GM18870 (cell line): ENCODE results near the gene ITGA2B.

ENCODE experiments used
- ATAC-seq: cut with Tn5 transposase; IDR thresholded peaks from one replicate; pipeline ENCODE4 v1.9.1; 2021; ENCODE audit warnings: moderate library complexity; ENCODE audit not compliant: unreplicated experiment

Gene ITGA2B

DNA sequence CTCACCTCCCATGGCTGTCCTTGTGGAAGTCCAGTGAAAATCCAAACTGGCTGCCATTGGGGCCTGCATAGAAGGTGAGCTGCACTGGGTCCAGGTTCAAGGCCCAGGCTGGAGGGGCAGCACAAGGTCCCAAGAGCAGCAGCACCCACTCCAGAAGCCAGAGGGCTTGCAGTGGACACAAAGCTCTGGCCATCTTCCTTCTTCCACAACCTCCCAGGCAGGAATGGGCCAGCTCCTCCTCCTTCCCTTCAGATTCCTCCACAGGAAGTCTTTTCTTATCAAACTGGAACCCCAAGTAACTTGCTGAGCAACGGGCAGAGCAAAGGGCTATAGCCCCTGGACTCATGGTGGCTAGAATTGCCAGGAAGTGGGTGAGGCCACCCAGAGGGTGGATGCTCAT lies at the start of gene ITGA2B:
Gene ITGA2B (minus strand): TSS at position 369 of the 400 bp plus-strand sequence. CDS start 176 bp downstream, at position 193.
- no peak for ATAC-seq

GRCh38 chr17:44439168-44439567 lies 49.7 kb upstream of the ITGA2B start:
- no peak for ATAC-seq

DNA sequence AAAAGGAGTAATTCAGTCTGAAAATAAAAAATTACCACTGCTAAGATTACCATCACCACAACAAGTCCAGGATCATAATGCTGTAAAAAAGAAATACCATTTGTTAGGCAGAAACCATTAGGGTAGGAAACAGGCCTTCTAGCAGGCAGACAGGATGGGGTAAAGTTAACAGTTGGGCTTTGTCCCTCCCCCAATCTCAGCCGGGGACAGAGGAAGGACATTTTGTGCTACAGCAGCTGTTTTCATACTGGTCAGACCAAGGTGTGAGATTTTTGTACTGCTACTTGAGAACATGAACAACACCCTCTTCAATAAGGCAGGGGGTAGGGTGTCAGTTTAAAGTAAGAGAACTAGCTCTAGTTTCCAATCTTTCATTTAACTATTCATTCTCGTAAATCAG lies 49.2 kb upstream of the ITGA2B start:
- no peak for ATAC-seq

DNA sequence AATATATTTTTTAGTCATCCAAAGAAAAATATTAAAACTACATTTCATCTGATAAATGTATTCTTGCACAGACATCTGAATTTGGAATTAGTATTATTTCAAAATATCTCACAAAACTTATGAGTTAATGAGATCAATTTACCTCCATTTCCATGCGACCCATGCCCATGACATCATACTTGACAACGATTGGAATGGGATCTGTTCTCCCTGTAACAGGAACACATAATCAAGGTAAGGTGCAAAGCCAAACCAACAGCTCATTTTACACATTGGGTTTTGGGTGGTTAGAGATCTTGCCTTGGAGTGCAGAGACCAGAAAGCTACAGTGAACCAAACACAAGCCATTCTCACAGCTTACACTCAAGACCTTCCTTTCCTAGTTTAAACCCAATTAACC lies 46.9 kb upstream of the ITGA2B start:
- ATAC-seq: no peak

- ATAC-seq: no peak
Measured at GRCh38 chr17:44432254-44433157, 43.1 kb upstream of the ITGA2B start.

DNA sequence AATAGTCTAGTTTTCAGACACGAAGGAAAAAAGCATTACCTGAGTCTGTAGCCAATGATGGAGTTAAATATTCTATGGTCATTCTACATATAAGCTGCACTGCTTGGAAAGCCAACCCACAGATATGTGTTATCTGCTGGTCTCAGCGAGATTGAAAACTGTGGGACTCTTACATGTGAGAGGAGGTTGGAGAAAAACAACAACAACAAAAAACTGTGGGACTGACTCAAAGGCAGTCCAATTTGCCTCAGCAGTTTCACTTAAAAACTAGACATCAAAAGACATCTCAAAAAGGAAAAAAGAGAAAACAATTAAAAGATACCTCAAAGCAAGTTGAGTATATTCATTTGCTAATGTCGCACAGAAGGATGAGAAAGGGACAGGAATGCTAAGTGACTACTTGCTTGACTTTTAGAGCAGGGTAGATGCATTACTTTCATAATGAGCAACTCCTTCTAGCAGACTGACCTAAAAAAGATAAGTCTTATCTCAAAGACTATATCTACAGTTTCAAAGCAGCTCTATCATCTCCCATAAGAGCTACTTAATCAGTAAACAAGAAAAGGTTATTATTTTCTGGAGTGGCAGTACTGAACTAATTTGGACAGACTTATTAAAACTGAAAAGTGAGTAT lies 35.5 kb upstream of the ITGA2B start:
- no peak for ATAC-seq

GRCh38 chr17:44417553-44417952 lies 28.1 kb upstream of the ITGA2B start:
- ATAC-seq: no peak

- ATAC-seq: no peak
Measured at GRCh38 chr17:44416558-44417289, 27.3 kb upstream of the ITGA2B start.

DNA sequence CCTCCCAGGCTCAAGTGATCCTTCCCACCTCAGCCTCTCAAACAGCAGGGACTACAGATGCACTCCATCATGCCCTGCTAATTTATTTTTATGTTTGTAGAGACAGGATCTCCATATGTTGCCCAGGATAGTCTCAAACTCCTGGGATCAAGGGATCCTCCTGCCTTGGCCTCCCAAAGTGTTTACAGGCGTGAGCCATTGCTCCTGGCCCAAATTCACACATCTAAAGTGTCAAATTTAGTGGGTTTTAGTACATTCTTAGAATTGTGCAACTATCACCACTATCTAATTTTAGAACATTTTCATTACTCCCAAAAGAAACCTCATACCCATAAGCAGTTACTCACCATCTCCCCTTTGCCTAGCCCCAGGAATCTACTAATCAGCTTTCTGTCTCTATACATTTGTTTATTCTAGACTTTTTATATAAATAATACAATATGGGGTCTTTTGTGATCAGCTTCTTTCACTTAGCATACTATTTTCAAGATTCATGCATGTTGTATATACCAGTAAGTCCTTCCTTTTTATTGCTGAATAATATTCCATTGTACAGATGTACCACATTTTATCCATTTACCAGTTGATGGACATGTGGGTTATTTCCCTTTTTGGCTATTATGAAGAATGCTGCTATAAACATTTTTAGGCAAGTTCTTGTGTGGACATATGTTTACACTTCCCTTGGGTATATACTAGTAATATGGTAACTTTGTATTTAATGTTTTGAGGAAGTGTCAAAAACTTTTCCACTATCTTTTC lies 25.1 kb upstream of the ITGA2B start:
- ATAC-seq: no peak

DNA sequence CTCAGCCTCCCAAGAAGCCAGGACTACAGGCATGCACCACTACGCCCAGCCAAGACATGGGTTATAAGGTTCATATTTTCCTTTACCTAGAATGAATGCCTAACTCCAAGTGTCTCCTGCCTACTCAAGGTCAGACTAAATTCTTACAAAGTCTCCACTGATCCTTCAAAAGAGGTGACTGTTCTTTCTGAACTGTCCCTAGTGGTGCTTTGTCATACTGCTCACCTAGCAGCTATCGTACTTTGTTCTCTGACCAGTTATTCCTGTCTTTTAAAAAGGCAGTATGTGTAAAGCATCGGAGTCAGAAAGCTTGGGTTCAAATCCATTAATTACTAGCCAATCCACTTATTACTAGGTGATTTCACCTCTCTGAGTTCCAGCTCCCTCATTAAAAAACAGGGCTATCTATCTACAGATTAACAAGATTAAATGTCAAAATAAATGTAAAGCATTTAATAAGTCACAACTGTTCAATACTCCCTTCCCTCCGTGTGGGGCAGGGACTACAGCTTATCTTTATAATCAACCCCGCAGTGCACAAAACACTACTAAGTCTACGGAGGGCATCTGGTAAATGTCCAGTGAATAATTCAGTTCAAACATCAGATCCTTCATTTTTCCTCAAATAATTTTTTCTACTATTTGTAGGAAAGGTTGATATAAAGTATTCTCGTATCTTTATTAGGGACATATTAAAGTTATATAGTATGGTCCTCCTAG lies 20.0 kb upstream of the ITGA2B start:
- ATAC-seq: no peak

DNA sequence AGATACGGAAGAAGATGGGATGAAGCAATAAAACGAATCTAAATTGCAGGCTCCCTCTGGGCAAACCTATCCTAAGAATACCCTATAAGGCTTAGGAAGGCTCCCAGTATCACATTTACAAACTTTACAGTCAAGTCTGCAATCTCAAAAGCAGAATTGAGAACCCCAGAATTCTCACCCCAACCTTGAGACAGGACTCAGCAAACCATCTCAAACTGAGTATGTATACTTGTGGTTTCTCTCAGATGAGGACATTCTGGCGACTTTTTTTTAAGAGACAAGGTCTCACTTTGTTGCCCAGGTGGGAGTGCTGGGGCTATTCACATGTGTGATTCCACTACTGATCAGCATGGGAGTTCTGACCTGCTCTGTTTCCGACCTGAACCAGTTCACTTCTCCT lies 19.3 kb upstream of the ITGA2B start:
- no peak for ATAC-seq

DNA sequence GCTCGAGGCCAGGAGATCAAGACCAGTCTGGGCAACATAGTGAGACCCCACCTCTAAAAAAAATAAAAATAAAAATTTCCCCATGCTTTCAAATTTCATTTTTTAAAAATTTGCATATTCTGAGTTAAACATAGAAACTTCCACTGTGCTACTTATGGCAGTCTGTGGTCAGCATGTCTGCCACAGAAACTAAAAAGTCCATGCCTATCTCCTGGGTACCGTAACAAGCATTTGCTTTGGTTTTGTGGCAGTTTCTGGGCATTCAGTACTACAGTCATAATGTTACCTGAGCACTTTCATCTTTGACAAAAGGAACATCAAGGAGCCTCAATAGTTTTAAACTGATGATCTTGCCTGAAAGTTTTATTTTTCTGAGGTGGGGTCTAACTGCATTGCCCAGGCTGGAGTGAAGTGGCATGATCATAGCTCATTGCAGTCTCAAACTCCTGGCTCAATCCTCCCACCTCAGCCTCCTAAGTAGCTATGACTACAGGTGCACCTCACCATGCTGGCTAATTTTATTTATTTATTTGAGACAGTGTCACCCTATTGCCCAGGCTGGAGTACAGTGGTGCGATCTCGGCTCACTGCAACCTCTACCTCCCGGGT lies 13.2 kb upstream of the ITGA2B start:
- no peak for ATAC-seq

GRCh38 chr17:44400226-44400847 lies 10.9 kb upstream of the ITGA2B start:
- no peak for ATAC-seq

GRCh38 chr17:44398692-44399691 lies 9.5 kb upstream of the ITGA2B start:
- no peak for ATAC-seq

DNA sequence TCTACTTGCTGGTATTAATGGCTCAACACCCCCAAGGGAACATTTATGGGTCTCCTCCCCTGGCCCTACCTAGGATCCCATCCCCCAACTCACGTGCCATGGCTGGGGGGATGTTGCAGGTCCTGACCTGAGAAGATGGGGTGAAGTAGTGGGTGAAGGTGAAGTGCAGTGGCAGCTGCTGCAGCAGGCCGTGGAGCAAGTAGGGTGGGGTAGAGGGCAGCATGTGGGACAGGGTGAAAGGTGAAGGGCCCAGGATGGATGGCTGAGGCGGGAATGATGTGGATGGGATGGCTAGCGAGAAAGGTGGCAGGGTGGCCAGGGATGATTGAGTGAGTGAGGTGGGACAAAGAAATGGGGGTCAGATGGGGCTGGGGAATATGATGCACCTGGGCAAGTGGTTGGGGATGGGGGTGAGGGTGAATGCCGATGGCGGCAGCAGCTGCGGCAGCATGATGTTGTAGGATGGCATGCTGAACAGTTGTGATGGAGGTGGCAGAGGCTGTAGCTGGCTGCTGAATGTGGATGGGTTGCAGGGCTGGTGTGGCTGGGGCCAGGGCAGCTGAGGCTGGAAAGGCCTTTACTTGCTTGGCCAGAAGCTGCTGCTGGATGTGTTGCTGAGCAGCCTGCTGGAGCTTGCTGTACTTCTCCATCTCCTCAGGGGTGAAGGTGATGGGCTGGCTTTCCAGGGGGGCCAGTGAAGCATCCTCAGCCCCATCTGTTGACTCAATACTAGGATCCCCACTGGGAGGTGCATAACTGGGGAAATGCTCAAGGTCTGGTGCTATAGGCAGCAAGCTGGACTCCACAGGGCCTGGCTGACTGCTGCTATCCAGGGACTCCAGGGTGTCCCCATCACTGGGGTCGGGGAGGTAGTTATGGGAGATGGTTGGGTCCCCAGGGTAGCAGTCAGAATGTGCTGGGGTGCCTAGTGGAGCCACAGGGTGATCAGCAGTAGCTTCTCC lies 8.3 kb upstream of the ITGA2B start:
- no peak for ATAC-seq

GRCh38 chr17:44396946-44397345 lies 7.5 kb upstream of the ITGA2B start:
- ATAC-seq: no peak

DNA sequence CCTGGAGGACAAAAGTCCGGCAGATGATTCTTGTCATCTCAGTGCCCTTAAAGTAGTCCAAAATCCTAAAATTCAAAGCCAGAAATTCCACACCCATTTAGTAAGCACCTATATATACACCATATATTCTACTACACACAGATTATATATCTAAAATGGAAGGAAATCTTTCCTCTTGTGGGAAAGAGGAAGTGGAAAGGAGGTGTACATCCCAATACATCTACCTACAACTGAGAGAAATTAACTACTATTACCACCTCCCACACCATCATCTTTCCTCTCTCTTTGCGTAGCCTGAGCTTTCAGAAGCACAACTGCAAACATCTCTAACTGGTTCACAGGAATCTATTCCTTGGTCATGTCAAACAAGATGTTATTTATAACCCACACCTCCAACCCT lies 5.4 kb upstream of the ITGA2B start:
- ATAC-seq: no peak
